Heart left ventricle (tissue), 13 donors: ENCODE data around the gene NARS2.

ENCODE experiments used
- CTCF ChIP-seq, 12 donors: fragments of 200-600 bp; sonication (generic) in 4 of 12; IDR thresholded peaks; one replicate each; pipeline versions ENCODE4 v1.5.0 to v1.8.0; 2018 to 2022; ENCODE audit warnings: antibody characterized with exemption in 12 of 12, mild to moderate bottlenecking in 5 of 12
- POLR2A ChIP-seq, 2 donors: fragments of 450-650 bp; IDR thresholded peaks; one replicate each; pipeline ENCODE4 v1.6.1; 2017; ENCODE audit warnings: antibody characterized with exemption in 2 of 2, mild to moderate bottlenecking in 2 of 2, moderate library complexity in 2 of 2
- donor health status: ischemic (EF 13 %, LVEDD 7.1; RV severe dilation, severe dysfunction).
- donor health status: DM: no; HTN: yes; CAD: no.
- donor health status: DM: no; HTN: no; CAD: no.
- donor health status: ischemic (EF 25% LVEDD 6.9; RV normal size, moderate dysfunction).
- donor health status: ischemic (EF 25% LVEDD 5.7; RV mildly dilated, moderate dysfunction).
- donor health status: ischemic (EF 35%, LVEDD 5.7; RV mildly dilated, moderate dysfunction).
- donor health status: nonischemic (EF 11% LVEDD 7.7; RV severe dilation, severe dysfunction).
- donor health status: DM: yes; HTN: yes; CAD: no.
- donor health status: PGD.
- donor health status: ischemic (EF 29% LVEDD 5.4; RV normal size, mild dysfunction).
- donor health status: nonischemic (EF 23%, LVEDD 6.1; RV moderate dilation, normal function).

GRCh38 chr11:78615724-78616123 lies 41.1 kb upstream of the NARS2 start:
- TF ChIP-seq CTCF (IDR thresholded peaks at IDR 0.05), result no peak
- TF ChIP-seq POLR2A (IDR thresholded peaks at IDR 0.05), result no peak
